NOMO-1 treated with DMSO at 0.1 percent for 48 hours (cell line): Measurements from ENCODE around the gene ULK4.
A peak's percentile ranks its signal among the peaks of the same experiment; 100 is the strongest.
"Not testable (repeated sequence)": the region's sequence is repeated elsewhere in the genome, so short reads cannot be mapped to it uniquely, and the experiment has no call there.

ENCODE experiments used
- DNase-seq: peaks from one replicate; lab custom pipeline; 2025; ENCODE audit not compliant: unreplicated experiment; lab: John Stamatoyannopoulos, UW

ULK4 gene

GRCh38 chr3:41960826-41961750, 815 bp downstream of the ULK4 start:
- peak; percentile 58 for DNase-seq

GRCh38 chr3:41956574-41956973, 5.3 kb downstream of the ULK4 start:
- no peak for DNase-seq

GRCh38 chr3:41955192-41955591, 6.7 kb downstream of the ULK4 start:
- DNase-seq, result no peak

DNA sequence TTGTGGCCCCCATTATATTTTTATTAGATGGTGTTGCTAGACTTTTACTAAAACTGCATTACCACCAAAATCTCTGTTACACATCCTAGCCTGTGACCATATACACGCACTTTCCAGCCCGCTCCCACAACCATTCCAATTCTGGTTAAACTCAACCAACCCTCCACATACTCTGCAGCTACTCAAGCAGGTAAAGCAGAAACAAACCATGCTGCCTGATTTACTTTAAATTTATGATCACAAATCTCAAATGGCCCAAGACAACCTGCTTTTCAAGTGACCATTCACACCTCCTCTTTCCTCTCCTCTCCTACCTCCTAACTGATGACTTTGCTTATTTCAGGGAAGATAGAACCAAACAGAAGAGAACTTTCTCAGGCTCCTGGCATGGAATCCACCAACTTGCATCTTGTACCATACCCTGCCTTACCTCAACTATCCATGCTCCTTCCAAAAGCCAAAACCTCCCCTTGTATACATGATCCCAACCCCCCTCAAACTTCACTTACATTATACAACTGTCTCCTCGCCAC, 18.5 kb downstream of the ULK4 start:
- no peak for DNase-seq

- DNase-seq, result no peak
Observed at GRCh38 chr3:41940393-41940792, 21.5 kb downstream of the ULK4 start.

DNA sequence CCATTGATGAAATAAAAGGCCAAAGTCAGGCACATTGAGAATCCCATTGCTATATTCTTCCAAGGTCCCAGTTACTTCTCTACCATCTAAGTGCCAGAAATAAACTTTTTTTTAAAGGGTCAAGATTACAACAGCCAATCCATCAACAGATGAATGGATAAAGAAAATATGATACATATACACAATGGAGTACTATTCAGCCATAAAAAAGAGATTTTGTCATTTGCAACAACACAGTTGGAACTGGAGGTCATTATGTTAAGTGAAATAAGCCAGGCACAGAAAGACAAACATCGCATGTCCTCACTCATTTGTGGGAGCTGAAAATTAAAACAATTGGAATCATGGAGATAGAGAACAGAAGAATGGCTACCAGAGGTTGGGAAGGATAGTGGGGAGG, 25.5 kb downstream of the ULK4 start:
- DNase-seq, result no peak

- no peak for DNase-seq
Observed at GRCh38 chr3:41933154-41933676, 28.7 kb downstream of the ULK4 start.

DNA sequence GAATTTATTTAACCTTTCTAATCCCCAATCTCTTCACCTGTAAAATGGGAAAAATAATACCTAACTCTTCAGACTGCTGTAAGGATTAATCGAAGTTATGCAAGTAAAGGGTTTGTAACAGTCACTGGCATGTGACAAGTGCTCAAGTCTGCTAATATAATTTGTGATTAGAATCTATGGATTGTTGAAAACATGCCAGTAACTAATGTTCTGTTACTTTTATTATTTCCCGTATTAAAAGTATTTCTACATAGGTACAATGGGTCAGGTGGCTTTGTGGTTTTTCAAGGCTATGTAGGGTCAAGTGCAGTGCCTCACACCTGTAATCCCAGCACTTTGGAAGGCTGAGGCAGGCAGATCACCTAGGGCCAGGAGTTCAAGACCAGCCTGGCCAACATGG, 29.4 kb downstream of the ULK4 start:
- no peak for DNase-seq

GRCh38 chr3:41920406-41920965, 41.4 kb downstream of the ULK4 start:
- DNase-seq, result no peak

GRCh38 chr3:41915353-41915752, 46.5 kb downstream of the ULK4 start:
- no peak for DNase-seq

DNA sequence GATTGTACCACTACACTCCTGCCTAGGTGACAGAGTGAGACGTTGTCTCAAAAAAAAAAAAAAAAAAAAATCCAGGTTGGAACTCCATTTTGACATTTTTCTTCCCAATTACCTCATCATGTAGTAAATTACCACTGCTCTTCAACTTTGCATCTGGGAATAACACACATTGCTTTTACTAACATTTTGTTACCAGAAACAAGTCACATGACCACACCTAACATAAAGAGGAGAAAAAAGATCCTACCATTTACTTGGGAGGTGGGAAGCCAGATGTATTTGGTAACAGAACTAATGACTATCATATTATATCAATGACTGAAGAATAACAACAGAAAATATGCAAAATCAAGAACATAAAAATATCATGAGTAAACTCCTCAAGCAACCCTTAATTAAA, 49.6 kb downstream of the ULK4 start:
- DNase-seq, result no peak

GRCh38 chr3:41907330-41908073, 54.4 kb downstream of the ULK4 start:
- DNase-seq, result no peak

GRCh38 chr3:41900265-41900664, 61.6 kb downstream of the ULK4 start:
- peak; percentile 44 for DNase-seq

- no peak for DNase-seq
Observed at GRCh38 chr3:41898631-41899030, 63.3 kb downstream of the ULK4 start.

- peak; percentile 3 for DNase-seq
Observed at GRCh38 chr3:41893977-41894376, 67.9 kb downstream of the ULK4 start.

DNA sequence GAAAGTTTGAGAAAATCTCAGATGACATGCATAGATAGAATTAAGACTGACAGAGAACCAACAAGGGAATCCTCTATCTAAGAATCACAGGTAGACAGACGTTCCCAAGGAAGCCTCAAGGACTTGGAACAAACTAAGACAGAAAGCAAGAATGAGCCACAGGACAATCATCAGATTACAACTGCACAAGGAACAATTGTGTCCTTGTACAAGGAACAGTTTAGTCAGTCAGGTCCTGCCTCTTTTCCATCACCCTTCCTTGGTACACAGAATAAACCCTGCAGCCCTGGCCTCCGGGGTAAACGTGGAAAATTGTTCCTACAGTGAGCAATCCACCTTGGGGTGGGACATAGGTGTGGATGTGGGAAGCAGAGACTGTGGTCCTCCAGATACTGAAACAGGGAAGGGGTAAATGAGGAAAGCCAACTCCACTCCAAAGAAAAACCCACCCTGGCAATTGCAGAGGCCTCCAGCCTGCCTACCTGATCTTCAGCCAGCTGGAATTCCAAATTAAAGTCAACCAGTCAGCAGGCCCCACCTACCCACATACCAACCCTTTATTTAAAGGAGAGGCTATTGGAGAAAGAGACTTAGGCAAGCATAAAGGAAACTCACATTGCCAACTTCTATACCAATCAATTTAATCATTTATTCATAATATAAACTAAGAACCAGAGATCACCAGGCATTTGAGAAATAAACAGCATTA, 73.4 kb downstream of the ULK4 start:
- no peak for DNase-seq

DNA sequence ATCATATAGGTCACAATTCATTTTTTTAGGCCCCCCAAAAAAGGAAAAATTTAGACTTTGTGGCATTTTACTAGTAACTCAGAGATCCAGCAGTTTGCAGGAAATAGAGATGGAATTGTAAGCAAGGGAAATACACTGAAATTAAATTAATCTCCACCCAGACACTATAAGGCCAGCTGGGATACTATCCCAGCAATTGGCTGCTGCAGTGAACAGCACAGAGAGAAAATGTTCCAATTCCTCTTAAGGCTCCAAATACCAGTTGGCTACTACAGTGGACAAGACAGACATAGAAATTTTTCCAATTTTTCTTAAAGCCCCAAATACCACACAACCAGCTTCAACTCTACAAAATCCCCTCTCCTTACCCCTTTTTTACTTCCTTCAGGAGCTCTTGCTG, 78.9 kb downstream of the ULK4 start:
- no peak for DNase-seq

DNA sequence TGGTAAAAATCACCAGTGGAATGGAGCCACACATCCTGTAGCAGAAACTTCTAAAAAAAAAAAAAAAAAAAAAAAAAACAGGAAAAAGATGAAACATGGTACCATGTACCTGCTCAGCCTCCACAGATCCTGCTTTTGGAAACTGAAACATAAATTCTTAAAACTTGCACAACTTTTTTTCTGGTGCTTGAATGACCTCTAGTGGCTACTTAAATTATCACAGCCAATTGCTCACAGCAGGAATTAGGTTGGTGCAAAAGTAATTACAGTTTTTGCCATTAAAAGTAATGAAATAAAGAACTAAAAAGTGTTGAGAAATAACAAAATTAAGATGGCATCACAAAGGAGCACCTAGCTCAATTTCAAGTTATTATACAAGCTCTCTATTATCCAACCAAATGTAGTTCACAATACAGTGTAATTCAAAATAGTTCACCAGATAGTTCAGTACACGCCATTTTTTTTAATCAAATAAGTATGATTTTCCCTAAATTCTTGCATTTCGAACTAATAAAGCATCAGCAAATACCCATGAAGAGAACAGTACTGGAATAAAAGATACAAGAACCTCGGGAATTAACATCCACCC, 80.6 kb downstream of the ULK4 start:
- DNase-seq, result peak; percentile 35

DNA sequence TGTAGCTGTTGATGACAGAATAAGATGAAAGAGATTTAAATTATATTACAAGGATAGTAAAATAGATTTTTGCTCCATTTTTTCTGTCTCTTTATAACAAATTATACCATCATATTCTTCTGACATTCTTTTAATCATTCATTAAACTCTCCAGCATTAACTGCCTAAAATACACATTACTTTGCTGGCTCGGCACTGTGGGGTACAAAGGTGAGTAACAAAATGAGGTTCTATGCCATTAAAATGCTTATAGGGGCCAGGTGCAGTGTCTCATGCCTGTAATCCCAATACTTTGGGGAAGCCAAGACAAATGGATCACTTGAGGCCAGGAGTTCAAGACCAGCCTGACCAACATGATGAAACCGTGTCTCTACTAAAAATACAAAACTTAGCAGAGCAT, 81.5 kb downstream of the ULK4 start:
- no peak for DNase-seq

DNA sequence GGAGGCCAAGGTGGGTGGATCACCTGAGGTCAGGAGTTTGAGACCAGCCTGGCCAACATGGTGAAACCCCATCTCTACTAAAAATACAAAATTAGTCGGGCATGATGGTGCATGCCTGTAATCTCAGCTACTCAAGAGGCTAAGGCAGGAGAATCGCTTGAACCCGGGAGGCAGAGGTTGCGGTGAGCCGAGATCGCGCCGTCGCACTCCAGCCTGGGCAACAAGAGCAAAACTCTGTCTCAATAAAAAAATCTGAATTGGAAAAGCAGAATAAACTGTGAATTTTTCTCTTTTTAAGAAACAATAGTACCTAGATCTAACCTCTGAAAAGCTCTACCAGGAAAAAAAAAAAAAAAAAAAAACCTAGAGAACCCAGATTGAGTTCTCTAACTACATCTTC, 84.2 kb downstream of the ULK4 start:
- not testable (repeated sequence) for DNase-seq
